Prostate gland (tissue), 2 donors: Measurements from ENCODE around the gene IFITM1. TPM values are rescaled to one million over a fixed set of nuclear protein-coding genes. Genes with fewer than 3 reads are reported as not detected.
"Not testable (repeated sequence)": the region's sequence is repeated elsewhere in the genome, so short reads cannot be mapped to it uniquely, and the experiment has no call there.

Source experiments
- DNase-seq: peaks from one replicate; pipeline ENCODE4 v3.0.0-alpha.2; 2019; ENCODE audit warnings: low spot score
- H3K27ac ChIP-seq, 2 donors: fragments of 200-600 bp; sonication (generic); 2 replicates each; pipeline ENCODE4 v1.5.1; 2017 to 2019
- H3K27me3 ChIP-seq: fragments of 200-600 bp; sonication (generic); replicated peaks from 2 replicates; pipeline ENCODE4 v1.5.1; 2019; ENCODE audit not compliant: insufficient read depth
- H3K36me3 ChIP-seq, 2 donors: fragments of 200-600 bp; sonication (generic); 1 replicate in 1 of 2; 2 replicates in 1 of 2; pipeline versions ENCODE4 v1.5.1 to v1.8.1; 2017 to 2019
- H3K4me1 ChIP-seq: fragments of 200-600 bp; sonication (generic); replicated peaks from 2 replicates; pipeline ENCODE4 v1.5.1; 2019
- H3K4me3 ChIP-seq, 2 donors: fragments of 200-600 bp; sonication (generic); 2 replicates each; pipeline ENCODE4 v1.5.1; 2017 to 2019
- H3K9me3 ChIP-seq: fragments of 200-600 bp; sonication (generic); 2 replicates; pipeline ENCODE4 v1.5.1; 2017
- POLR2A ChIP-seq: fragments of 450-650 bp; IDR thresholded peaks from one replicate; pipeline ENCODE4 v1.6.1; 2016; ENCODE audit warnings: antibody characterized with exemption, mild to moderate bottlenecking
- POLR2AphosphoS5 ChIP-seq: sonication (generic); formaldehyde crosslinking; IDR thresholded peaks from one replicate; pipeline ENCODE4 v1.6.1; 2017; ENCODE audit warnings: antibody characterized with exemption
- WGBS: methylation state at CpG from one replicate; pipeline ENCODE4 v1.1.5; 2018; 5-methylcytosine and 5-hydroxymethylcytosine counted together
- intact Hi-C: fragments of 100-400 bp; cut with DNase I; formaldehyde crosslinking; loops from one replicate; pipeline ENCODE4 v1.14.2; 2022
- total RNA-seq, 2 donors: library from RNA; depleted of rRNA; stranded (reverse); fragments of >200 nt; gene quantifications; one replicate each; pipeline ENCODE4 v1.1.0, GENCODE V29; 2016
- TF ChIP-seq, protein P1 (sequence below), 4 experiments: fragments of 200-600 bp in 2 of 4; fragments of 450-650 bp in 2 of 4; sonication (generic) in 2 of 4; IDR thresholded peaks; 1 replicate in 3 of 4; 2 replicates in 1 of 4; pipeline ENCODE4 v1.5.1; 2016 to 2019; ENCODE audit warnings: antibody characterized with exemption in 4 of 4, mild to moderate bottlenecking in 2 of 4, moderate library complexity in 2 of 4

IFITM1 gene
- total RNA-seq, 2 donors from 2014 or later: 73.9 to 182 TPM

DNA sequence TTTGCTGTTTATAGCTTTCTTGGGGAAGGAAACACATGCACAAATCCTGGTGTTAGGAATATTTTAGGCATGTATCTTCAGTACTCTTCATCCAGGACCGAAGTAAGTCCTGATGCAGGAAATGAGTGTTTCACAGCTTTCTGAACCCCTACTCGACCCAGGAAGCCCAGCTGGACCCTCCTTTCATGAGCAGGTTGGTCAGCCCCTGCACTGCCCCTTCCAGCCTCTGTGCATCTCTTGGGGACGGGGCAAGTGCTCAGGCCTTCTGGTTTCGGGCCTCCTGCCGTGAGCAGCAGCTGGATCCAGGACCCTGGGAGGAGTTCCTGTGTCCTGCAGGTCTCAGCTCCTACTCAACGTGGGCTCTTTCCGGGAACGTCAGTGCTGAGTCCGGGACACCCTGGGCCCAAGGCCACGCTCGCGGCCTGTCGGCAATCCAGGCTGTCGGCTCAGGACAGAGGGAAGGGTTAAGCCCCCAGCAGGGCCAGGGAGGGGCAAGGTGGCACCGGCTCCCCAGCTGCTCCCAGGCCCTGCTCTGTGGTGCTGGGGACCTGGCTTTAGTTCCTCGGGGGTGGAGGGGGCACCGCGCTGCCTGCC lies 3.8 kb upstream of the IFITM1 start:
- not testable (repeated sequence) for H3K36me3 ChIP-seq, H3K27me3 ChIP-seq, DNase-seq, H3K9me3 ChIP-seq
- H3K4me3 ChIP-seq: peak overlapping the region; percentile 14 to 22
- 12% methylated on average over 5 of the region's 18 CpGs for WGBS
- peaks cover 16% of the 10 kb centered on the region for H3K4me1 ChIP-seq
- H3K27ac ChIP-seq: peak overlapping the region; percentile 73 to 81
- intact Hi-C loops: loop anchor here (5.0 kb wide), 2 partner anchors 47 to 142 kb away; partner anchors contain the start of gene PTDSS2
- TF ChIP-seq, protein P1, sequence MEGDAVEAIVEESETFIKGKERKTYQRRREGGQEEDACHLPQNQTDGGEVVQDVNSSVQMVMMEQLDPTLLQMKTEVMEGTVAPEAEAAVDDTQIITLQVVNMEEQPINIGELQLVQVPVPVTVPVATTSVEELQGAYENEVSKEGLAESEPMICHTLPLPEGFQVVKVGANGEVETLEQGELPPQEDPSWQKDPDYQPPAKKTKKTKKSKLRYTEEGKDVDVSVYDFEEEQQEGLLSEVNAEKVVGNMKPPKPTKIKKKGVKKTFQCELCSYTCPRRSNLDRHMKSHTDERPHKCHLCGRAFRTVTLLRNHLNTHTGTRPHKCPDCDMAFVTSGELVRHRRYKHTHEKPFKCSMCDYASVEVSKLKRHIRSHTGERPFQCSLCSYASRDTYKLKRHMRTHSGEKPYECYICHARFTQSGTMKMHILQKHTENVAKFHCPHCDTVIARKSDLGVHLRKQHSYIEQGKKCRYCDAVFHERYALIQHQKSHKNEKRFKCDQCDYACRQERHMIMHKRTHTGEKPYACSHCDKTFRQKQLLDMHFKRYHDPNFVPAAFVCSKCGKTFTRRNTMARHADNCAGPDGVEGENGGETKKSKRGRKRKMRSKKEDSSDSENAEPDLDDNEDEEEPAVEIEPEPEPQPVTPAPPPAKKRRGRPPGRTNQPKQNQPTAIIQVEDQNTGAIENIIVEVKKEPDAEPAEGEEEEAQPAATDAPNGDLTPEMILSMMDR (IDR thresholded peaks at IDR 0.05): peak in 1 of 4 experiments; percentile 17

DNA sequence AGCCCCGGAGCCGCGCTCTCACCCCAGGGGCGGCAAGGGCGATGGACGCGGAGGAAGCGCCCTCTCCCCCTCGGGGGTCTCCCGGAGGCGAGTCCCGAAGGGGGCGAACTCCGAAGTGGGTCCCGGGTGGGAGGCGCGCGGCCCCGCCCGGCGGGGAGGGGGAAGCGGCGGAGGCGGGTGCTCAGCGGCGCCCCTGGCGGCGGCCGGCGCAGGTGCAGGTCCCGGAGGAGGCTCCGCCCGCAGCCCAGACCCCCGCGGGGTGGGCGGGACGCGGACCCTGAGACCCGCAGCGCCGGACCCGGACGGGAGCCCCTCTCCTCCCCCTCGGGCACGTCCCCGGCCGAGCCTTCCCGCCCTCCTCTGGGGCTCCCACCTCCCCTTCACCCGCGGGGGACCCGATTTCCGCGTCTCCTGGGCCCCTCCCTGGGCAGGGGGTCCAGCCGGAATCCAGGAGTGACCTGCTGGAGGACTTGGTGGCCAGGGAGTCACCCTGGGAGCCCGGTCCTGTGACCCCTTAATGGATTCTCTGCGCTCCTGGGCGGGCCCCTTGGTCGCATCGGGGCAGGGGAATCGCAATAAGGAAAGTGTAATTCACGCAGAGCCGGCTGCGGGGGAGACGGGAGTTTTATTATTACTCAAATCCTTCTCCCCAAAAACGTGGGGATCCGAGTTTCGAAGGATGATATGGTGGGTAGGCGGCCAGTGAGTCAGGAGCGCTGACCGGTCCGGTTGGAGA lies 2.7 kb upstream of the IFITM1 start:
- DNase-seq, H3K36me3 ChIP-seq, H3K27me3 ChIP-seq, H3K9me3 ChIP-seq, intact Hi-C loops: not testable (repeated sequence)
- H3K4me1 ChIP-seq: peaks cover 16% of the 10 kb centered on the region
- 29% methylated on average over 10 of the region's 71 CpGs for WGBS
- H3K27ac ChIP-seq: peak overlapping the region in 1 of 2 donors; percentile 58
- peak overlapping the region in 1 of 2 donors; percentile 21 for H3K4me3 ChIP-seq

DNA sequence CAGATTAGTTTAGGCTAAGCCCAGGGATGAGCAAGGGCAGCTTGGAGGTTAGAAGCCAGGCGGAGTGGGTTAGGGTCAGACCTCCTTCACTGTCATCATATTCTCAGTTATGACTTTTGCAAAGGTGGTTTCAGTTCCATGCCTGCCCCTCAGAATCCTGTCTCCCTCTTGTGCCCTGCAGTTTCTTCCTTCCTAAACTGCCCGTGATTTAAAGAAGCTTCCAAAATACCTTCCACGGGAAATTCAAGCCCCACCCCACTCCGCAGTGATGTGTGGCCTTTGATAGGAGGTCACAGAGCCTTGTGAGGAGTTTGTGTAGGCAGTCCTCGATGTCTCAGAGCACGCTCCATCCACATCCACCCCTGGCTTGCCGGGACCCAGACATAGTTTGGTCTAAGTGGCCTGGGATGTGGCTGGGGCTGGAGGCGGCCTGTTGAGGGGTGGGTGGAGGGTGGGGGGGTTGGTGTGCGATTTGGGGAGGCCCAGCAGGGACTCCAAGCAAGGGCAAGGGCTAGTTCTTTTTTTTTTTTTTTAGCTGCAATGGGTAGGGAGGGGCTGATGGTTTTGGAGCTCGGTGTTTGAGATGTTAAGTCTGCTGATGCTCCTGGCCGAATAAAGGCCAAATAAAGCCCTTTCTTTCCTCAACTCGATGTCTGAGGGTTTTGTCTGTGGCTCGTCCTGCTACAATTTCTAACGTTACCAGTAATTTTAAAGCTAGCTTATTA lies 1.6 kb upstream of the IFITM1 start:
- Histone ChIP-seq H3K4me3 (no peak overlapping the region), H3K27ac (peak overlapping the region; percentile 84 to 86), H3K27me3 (no peaks in the 10 kb centered on the region), H3K9me3 (no peaks in the 10 kb centered on the region), H3K4me1 (peaks cover 16% of the 10 kb centered on the region), H3K36me3 (no peaks in the 10 kb centered on the region)
- TF ChIP-seq POLR2AphosphoS5: no peak
- TF ChIP-seq, protein P1 (IDR thresholded peaks at IDR 0.05): no peak
- no peak for TF ChIP-seq POLR2A
- DNase-seq: no peak
- intact Hi-C loops: no loop called here
- WGBS: 62% methylated on average over 14 of the region's 14 CpGs

DNA sequence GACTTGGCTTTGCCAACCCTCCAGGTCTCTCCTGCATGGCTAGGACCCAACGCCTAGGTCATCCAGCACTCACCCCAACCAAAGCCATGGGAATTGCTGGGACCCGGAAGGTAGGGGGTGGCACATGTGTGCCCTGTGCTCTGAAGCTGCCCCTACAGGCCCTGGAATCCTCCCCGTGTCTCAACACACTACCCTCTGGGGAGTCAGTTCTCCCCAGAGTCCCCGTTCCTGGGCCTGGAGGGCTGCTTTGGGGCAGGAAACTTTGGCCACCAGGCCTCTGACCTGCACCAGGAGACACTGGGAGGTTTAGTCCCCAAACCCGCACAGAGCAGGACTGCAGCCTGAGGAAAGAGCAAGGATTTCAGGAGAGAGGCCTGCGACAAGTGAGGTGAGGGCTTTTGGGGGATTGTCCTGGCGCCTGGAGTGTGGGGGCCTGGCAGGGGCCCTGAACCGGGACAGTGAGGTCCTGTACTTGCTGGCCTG lies 495 bp upstream of the IFITM1 start:
- Histone ChIP-seq H3K27ac (peak overlapping the region; percentile 84 to 86), H3K4me1 (peaks cover 16% of the 10 kb centered on the region), H3K27me3 (no peaks in the 10 kb centered on the region), H3K4me3 (peak overlapping the region in 1 of 2 donors; percentile 41), H3K9me3 (no peaks in the 10 kb centered on the region), H3K36me3 (no peaks in the 10 kb centered on the region)
- TF ChIP-seq POLR2AphosphoS5 (no peak), POLR2A (no peak)
- TF ChIP-seq, protein P1 (IDR thresholded peaks at IDR 0.05): no peak
- intact Hi-C loops: no loop called here
- 40% methylated on average over 8 of the region's 8 CpGs for WGBS
- DNase-seq: no peak

DNA sequence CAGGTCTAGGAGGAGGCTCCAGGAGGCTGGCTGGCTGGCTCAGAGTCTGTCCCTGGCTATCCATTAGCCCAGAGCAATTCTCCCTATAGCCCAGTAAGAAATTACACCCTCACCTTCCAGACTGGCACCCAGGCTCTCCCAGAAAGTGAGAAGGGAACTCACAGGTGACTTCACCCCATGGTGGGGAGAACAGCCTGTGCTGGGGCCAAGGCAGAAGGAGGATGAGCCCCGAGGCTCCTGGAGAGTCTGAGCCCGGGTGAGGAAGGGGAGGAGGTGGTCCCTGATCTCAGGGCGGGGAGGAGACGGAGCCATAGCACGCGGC lies 675 bp downstream of the IFITM1 start:
- H3K36me3 ChIP-seq, DNase-seq, H3K9me3 ChIP-seq, H3K27me3 ChIP-seq, intact Hi-C loops: not testable (repeated sequence)
- Histone ChIP-seq H3K4me1 (peaks cover 16% of the 10 kb centered on the region), H3K27ac (peak overlapping the region; percentile 84 to 86), H3K4me3 (peak overlapping the region; percentile 25 to 41)
- WGBS: 36% methylated on average over 6 of the region's 6 CpGs
- peak; percentile 5 for TF ChIP-seq POLR2A
